GM19035 (cell line): Measurements from ENCODE around the gene RAD51B.

Experiments
- ATAC-seq: cut with Tn5 transposase; IDR thresholded peaks from one replicate; pipeline ENCODE4 v1.9.1; 2021; ENCODE audit not compliant: unreplicated experiment

RAD51B gene

GRCh38 chr14:68576496-68577244 lies 757.1 kb downstream of the RAD51B start:
- ATAC-seq: no peak

DNA sequence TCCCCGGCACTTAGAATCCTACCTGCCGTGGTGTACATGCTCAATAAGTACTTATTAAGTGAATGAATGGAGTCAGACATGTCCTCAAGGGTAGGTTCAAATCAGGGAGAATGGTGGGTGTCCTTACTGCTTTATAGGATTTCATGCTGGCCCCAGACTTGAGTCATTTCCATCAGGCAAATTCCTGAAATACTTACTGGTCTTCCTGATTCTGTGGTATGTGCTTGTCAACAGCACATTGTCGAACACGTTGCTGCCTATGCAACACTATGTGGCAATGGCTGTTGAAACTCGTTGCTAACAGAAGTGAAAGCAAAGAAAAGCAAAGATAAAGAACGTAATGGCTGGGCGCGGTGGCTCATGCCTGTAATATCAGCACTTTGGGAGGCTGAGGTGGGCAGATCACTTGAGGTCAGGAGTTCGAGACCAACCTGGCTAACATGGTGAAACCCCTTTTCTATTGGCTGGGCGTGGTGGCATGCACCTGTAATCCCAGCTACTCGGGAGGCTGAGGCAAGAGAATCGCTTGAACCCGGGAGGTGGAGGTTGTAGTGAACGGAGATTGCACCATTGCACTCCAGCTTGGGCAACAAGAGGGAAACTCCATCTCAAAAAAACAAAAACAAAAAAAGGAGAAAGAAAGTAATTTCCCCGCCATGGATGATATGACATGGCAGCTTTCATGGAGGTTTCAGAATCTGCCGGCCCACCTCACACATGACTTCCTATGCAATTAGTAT lies 758.4 kb downstream of the RAD51B start:
- ATAC-seq: no peak

GRCh38 chr14:68578597-68578996 lies 759.0 kb downstream of the RAD51B start:
- ATAC-seq: no peak

- ATAC-seq: no peak
These were observed 760.6 kb downstream of the RAD51B start for GRCh38 chr14:68580096-68580645.

GRCh38 chr14:68580671-68581070 lies 761.1 kb downstream of the RAD51B start:
- ATAC-seq: no peak

- no peak for ATAC-seq
These were observed 764.1 kb downstream of the RAD51B start for GRCh38 chr14:68583548-68584280.

DNA sequence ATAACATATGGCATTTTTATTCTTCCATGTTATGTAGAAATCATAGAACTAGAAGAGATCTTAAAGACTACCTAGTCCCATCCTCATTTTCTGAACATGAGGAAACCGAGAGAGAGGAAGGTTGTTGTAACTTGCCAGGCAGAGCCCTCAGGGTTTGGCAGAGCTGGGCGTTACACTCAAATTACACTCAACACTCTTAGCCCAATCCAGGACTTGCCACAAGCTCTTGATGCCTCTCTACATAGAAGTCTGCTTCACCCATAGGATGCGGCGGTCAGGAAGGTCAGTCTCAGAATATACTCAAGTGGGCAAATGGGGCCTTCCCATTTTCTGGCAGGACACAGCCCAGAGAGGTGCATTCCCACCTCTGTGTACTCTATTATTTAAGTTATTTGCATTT lies 765.2 kb downstream of the RAD51B start:
- no peak for ATAC-seq

DNA sequence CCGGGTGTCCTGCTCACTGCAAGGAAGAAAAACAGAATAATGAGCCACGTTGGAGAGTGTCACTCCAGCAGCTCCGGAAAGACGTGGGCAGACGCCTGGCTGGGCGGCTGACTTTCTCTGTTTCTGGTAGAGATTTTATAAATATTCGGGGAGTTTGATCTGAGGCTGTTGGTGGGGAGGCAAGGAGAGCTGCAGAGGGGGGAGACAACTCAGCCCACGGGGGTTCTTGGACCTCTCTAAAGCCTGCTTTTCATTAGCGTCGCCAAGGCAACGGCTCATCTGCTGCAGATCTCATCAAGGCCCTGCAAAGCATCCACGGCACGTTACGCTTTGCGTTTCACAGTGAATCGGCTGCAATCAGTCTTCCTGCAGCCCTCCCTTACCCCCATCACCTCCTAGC lies 766.1 kb downstream of the RAD51B start:
- ATAC-seq: no peak

GRCh38 chr14:68586896-68587751 lies 767.5 kb downstream of the RAD51B start:
- ATAC-seq: no peak

DNA sequence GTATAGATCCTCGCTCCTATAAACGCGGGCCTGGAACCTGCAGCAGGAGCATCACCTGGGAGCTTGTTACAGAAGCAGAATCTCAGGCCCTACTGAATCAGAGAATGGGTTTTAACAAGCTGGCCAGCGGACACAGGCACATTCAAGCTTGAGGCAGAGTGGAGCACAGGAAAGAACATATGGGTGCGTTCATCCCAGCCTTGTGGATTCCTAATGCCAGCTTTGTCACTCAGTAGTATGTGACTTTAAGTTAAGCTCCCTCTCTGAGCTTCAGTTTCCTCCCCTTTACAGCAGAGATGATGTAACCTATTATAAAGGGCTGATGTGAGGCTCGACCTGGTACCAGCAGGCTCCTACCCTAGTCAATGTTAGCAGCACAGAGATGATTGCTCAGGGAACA lies 768.4 kb downstream of the RAD51B start:
- no peak for ATAC-seq

- ATAC-seq: no peak
These were observed 770.0 kb downstream of the RAD51B start for GRCh38 chr14:68589447-68590200.

- ATAC-seq: no peak
These were observed 770.6 kb downstream of the RAD51B start for GRCh38 chr14:68590201-68590522.

DNA sequence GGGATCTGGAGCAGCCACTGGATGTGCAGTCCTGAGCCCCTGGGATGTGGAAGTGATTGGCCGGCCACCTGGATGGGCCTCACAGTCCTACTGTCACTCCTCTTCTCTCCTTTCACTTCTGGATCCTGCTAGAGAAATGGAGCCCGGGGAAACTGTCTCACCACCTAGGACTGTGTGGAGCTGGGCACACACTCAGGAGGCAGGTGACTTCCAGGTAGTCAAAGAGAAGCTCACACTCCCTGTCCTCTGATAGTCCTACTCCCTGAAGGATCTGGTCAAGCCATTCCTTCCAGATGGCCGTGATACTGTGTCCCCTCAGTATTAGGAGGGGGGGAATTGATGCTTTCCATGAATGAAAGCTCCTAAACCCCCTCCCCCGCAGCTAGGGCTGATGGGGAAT lies 772.2 kb downstream of the RAD51B start:
- ATAC-seq: no peak

- ATAC-seq: no peak
These were observed 773.5 kb downstream of the RAD51B start for GRCh38 chr14:68592948-68593556.

DNA sequence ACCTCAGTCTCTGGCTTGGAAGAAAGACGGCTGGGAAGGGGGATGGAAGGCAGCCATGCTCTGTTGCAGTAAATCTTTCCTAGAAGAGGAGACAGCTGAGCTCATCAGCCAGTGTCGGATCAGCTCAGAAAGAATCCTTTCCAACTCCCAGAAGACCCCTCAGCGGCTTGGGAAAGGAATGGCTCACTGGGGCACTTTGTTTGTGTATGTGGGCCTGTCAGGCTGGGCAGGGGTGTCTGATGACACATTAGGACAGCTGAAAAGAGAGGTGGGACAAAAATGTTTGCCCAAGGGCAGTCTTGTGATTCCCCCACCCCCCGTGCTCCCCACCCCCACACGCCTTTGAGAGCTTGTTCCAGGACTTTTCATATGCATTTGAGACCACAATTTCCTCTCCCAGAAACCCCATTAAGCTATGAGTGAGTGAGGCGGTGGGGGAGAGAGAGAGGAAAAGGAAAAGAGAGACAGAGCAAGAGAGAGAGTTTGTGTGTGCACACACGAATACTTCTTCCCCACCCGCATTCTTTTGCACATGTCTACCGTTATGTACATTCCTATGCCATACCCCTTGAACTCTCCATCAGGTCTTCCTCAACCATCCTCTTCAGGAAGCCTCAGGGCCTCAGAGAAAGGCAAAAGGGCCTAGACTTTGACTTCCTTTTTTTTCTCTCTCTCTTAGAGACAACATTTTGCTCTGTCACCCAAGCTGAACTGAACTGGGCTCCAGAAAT lies 774.4 kb downstream of the RAD51B start:
- ATAC-seq: no peak

DNA sequence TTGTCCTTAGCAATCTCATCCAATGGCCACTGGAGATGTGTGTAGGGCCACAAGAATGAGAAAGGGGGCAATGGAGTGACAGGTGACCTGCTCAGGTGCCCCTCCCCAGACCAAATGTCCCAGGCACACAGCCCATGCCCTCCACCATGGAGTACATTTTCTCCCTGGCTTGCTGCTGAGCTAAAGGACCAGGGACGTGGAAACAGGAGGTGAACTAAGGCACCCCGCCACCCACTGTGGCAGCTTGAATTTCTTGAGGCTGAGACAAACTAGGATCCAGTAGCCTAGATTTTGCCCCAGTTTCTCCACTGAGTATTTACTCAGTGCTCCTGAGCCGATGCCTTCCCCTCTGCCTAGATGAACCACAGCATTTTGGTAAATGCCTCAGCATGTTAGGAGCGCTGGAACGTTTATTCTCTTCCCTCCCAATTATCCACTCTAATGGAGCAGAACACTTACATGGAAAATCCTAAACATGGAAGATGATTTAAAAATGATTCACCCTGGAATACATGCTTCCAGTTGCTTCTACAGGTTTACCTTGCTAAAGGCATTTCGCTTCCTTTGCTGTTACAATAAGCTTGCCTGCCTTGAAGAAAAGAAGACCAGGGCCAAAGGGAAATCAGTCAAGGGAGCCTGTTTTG lies 775.3 kb downstream of the RAD51B start:
- ATAC-seq: no peak

DNA sequence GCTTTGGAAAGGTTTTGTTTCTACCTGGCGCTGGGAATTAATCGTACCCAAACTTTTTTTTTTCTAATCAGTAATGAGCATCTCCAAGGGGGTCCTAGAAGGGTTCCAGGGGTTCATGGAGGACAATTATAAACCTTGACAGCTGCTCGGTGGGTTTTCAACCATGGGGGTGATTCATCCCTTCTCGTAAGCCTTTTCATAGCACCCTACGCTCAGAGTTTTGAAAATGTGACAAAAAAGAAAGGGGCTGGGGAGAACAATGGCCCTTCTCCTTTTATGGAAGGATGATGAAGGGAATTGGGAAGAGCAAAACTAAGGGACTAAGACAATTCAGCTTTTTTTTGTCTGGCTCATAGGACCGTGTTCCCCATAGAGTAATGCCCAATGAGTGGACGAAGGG lies 776.6 kb downstream of the RAD51B start:
- no peak for ATAC-seq

DNA sequence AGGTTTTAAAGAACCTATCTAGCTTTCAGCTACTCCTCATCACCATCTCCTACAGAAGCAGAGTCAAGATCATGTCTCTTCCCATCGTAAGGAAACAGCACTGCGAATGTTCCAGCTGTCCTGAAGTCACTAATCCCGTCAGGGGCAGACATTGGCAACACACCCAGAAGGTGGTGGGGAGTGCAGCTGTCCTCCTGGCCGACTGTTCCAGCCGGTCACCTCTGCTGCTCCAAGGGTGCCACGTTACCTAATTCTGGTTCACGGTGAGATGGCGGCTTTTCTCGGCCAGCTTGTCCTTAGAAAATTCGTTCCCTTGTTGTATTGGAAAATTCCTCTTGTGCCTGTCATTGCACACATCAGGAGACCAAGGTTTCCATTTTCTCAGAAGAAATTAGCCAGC lies 777.1 kb downstream of the RAD51B start:
- no peak for ATAC-seq

- ATAC-seq: no peak
These were observed 778.5 kb downstream of the RAD51B start for GRCh38 chr14:68598089-68598488.
